ENCODE data around the gene GIPC1. TPM values are rescaled to one million over a fixed set of nuclear protein-coding genes. Genes with fewer than 3 reads are reported as not detected.

GIPC1 gene
- total and polyA plus RNA-seq, 9 of the 15 experiments (the other 6 are each of a cell fraction or from before 2014, with no cell fraction given): 0.49 to 54.7 (median 24.8) TPM

DNA sequence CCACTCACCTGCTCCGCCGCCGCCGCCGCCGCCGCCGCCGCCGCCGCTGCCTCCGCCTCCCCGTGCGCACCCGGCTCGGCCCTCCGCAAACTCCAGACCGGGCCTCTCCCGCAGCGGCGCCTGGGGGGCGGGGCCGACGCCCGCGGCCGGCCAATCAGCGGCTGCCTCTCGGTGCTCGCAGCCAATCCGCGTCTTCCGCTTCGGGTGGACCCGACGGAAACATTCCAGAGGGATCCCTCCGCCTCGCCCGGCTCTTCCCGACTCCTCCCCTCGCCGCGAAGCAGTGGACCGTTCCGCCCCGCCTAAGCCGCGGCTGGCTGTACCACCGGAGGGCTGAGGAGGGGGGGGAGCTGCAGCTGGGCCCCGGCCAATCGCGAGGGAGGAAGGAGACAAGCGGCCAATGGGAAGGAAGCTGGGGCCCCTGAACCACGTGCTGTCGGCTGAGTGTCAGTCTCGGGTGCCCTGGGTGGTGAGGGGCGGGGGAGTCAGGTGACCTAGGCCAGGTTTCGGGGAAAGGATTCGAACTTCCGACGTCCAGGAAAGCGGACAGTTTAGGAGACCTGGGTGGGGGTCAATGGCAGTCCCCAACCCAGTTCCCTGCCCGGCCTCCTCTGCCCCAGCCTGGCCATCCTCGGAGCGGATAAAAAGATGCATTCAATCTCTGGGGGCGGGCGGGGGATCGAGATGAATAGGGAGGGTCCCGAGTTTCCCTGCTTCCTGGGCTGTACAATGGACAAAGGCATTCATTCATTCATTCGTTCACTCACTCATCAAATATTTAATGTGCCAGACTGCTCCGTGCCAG, at the start of gene GIPC1 (continued):
- TF ChIP-seq REST (IDR thresholded peaks at IDR 0.05; ENCODE audit: borderline replicate concordance): peak; percentile 48; the same call in 1 of the 2 replicates
- peak; percentile 56; the same call in 1 of the 2 replicates for TF ChIP-seq REST (CRISPR knock-in tag; IDR thresholded peaks at IDR 0.05; ENCODE audit: low read depth)
- peak; percentile 50 for TF ChIP-seq FOSL1 (tag; conservative IDR thresholded peaks at IDR 0.05)
- no peak for TF ChIP-seq ZNF12 (CRISPR knock-in tag; IDR thresholded peaks at IDR 0.05)
- peak; percentile 28; the same call in 1 of the 2 replicates for TF ChIP-seq FOXM1 (IDR thresholded peaks at IDR 0.05; ENCODE audit: low read depth)
- no peak for TF ChIP-seq FOXM1 (CRISPR knock-in tag; IDR thresholded peaks at IDR 0.05; ENCODE audit: low read depth)
- TF ChIP-seq FIP1L1 (IDR thresholded peaks at IDR 0.05; ENCODE audit: low read depth, low read length, poor library complexity, severe bottlenecking): peak; percentile 60
- TF ChIP-seq KLF6 (CRISPR knock-in tag; IDR thresholded peaks at IDR 0.05; ENCODE audit: borderline replicate concordance): no peak
- peak; percentile 59; the same call in 1 of the 2 replicates for TF ChIP-seq TEAD2 (tag; IDR thresholded peaks at IDR 0.05)
- peak; percentile 23; the same call in 1 of the 2 replicates for TF ChIP-seq SOX6 (IDR thresholded peaks at IDR 0.05)
- TF ChIP-seq, protein P1, sequence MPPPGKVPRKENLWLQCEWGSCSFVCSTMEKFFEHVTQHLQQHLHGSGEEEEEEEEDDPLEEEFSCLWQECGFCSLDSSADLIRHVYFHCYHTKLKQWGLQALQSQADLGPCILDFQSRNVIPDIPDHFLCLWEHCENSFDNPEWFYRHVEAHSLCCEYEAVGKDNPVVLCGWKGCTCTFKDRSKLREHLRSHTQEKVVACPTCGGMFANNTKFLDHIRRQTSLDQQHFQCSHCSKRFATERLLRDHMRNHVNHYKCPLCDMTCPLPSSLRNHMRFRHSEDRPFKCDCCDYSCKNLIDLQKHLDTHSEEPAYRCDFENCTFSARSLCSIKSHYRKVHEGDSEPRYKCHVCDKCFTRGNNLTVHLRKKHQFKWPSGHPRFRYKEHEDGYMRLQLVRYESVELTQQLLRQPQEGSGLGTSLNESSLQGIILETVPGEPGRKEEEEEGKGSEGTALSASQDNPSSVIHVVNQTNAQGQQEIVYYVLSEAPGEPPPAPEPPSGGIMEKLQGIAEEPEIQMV (tag; conservative IDR thresholded peaks at IDR 0.05; ENCODE audit: low read depth): peak; percentile 97
- TF ChIP-seq ESRRA (IDR thresholded peaks at IDR 0.05; ENCODE audit: borderline replicate concordance, low read depth): peak; percentile 62
- peak; percentile 100 for TF ChIP-seq ATF7 (IDR thresholded peaks at IDR 0.05)
- TF ChIP-seq OTX1 (CRISPR knock-in tag; IDR thresholded peaks at IDR 0.05): peak; percentile 60; the same call in 1 of the 2 replicates
- peak; percentile 81; the same call in 1 of the 2 replicates for TF ChIP-seq ETS1 (conservative IDR thresholded peaks at IDR 0.05; ENCODE audit: control insufficient read depth, low read depth, low read length)
- peak; percentile 79 for TF ChIP-seq CHD2 (IDR thresholded peaks at IDR 0.05; ENCODE audit: low read depth, low read length)
- TF ChIP-seq MEIS2 (IDR thresholded peaks at IDR 0.05; ENCODE audit: partially characterized antibody): peak; percentile 31
- TF ChIP-seq BHLHE40 (IDR thresholded peaks at IDR 0.05; ENCODE audit: low read length): peak; percentile 96

All from K562 (cell line).